Activated CD4-positive, alpha-beta T cell treated with anti-CD3 and anti-CD28 coated beads, Interleukin-2, Interleukin-6, amounts not matched to agents 100 ng/mL and 50 ng/mL, durations not matched to agents 16 hours and 8 hours (primary cell): Measurements from ENCODE around the gene DNAJC7.

Experiments used
- DNase-seq: peaks from one replicate; pipeline ENCODE4 v3.0.0-alpha.2; 2020

DNAJC7 gene

DNA sequence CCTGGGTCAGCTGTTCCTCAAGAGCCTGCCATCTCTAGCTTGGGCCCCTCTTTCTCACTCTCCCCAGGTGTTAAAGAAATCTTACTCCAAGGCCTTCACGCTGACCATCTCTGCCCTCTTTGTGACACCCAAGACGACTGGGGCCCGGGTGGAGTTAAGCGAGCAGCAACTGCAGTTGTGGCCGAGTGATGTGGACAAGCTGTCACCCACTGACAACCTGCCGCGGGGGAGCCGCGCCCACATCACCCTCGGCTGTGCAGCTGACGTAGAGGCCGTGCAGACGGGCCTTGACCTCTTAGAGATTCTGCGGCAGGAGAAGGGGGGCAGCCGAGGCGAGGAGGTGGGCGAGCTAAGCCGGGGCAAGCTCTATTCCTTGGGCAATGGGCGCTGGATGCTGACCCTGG, 43.8 kb downstream of the DNAJC7 start:
- no peak for DNase-seq

GRCh38 chr17:41972571-41973407, 44.5 kb downstream of the DNAJC7 start:
- no peak for DNase-seq

DNA sequence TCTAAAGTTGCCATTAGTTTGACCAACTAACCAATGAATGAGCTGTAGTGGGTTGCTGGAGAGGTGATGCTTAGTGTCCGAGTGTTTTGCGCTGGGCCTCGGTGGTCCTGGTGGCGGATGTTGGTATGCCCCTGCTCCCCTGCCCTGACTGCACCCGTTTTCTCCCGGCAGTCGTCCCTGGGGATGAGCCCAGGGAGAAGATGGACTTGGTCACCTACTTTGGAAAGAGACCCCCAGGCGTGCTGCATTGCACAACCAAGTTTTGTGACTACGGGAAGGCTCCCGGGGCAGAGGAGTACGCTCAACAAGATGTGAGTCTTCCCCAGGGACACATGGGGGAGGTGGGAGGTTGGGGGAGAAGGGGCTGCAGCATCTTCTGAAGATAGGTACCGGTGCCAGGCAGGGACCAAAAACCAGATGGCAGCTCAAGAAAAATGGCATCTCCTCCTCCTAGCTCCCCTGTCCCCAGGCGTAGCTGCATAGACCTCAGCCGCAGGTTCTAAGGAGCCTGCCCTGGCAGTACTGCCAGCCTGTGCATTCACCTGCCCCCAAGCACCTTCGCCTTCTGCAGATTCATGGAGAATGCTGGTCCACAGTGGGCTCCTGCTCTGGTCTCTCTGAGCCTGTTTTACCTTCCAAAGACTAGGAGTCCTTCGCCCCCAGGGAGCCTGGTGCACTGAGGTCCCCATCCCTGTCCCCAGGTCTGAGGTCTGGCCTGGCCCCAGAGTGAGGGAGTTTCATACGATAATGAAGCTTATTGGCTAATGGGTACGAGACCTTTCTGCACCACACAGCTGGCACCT, 45.3 kb downstream of the DNAJC7 start:
- DNase-seq = no peak

DNA sequence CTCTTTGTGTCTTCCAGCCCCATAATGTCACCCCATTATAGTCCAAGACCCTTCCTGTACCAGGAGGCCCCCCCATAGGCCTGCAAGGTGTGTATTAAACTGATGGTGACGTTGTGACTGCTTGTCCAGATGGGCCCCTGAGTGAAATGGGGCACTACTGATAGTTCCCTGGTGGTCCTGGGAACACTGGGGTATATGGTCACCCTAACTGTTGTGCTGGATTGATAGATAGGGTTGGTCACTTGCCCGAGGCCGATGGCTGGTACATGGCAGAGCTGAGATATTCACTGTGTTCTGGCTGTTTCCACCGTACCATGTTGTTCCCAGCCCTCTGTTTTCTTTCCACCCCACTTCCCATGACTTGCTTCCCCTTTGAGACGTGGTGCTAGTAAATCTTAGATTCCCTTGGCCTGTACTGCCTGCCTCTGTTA, 46.3 kb downstream of the DNAJC7 start:
- no peak for DNase-seq

- DNase-seq = no peak
Observed at GRCh38 chr17:41968676-41969075, 48.6 kb downstream of the DNAJC7 start.

DNA sequence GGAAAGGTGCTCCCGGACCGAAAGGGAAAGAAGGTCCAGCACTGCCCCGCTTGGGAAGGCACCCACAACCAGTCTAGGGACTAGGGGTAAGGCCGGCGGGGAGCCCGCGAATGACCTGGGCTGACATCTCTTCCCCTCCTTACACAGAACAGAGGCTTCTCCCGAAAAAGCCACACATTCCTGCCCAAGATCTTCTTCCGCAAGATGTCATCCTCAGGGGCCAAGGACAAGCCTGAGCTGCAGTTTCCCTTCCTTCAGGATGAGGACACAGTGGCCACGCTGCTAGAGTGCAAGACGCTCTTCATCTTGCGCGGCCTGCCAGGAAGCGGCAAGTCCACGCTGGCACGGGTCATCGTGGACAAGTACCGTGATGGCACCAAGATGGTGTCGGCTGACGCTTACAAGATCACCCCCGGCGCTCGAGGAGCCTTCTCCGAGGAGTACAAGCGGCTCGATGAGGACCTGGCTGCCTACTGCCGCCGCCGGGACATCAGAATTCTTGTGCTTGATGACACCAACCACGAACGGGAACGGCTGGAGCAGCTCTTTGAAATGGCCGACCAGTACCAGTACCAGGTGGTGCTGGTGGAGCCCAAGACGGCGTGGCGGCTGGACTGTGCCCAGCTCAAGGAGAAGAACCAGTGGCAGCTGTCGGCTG, 49.2 kb downstream of the DNAJC7 start:
- DNase-seq = no peak

DNA sequence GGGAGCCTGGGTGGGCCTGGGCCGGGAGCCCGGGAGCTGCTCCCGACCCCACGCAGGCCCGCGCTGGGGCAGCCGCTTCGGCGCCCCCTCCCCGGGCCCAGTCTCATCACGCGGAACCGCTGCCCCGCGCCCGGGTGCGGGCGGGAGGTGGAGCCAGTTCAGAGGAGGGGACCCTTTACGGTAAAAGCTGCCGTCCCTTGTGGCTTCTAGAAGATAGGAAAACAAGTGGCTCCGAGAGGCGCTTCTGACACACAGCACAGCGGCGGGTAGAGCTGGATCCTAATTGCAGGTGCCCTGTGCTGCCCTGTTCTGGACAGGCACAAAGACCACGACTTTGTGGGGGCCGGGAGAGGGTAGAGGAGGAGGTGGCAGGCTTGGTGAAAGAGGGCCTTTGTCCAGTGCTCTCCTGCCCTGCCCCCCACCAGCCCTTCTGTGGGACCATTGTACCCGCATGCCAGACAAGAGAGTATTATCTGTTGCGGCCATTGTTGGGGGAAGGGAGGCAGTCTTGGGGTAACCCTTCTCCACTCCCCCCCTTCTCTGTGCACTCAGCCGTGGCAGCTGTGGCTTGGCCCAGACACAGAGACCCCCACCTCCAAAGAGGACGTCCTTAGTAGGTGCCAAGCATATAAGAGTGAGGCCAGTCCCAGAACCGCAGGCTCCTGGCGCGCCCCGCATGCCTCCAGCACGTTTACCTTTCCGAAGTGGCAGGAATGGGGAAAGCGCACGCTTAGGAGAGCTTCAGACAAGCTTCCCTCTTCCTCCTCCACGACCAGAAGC, 49.9 kb downstream of the DNAJC7 start:
- DNase-seq = peak; percentile 51

DNA sequence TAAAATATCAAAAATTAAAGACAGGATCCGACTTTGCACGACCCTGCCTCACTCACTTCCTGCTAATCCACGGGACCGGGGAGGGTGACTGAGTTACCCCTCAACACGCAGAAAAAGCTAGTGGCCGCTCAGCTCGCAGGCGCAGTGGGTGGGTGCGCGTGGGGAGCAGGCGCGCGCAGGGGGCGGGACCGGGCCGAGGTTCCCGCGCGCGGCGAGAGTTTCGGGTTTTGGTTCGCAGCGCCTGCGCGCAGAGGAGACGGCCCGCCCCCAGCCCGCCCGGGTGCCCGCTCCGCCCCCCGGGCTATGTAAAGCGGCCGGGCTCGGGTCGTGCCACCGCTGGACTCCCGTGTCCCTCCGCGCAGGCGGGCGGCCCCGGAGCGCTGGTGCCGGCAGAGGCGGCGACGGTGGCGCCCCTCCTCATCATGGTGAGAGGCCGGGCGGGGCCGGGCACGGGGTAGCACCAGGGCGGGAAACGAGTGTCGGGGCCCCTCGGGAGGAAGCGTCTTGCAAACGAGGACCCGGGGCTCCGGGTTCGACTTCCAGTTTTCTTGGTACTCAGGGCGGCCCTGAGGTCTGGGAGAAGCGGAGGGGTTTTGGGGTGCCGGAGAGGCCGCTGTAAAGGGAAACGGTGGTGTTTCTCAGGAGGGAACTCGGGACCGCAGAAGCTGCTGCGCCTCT, 50.6 kb downstream of the DNAJC7 start, which contains the start of gene CNP:
TSS of gene CNP (plus strand) at position 333 of the 678 bp plus-strand sequence. CDS start at position 423, 90 bp downstream.
- peak; percentile 93 for DNase-seq

GRCh38 chr17:41965694-41966462, 51.4 kb downstream of the DNAJC7 start:
- peak; percentile 74 for DNase-seq

GRCh38 chr17:41962768-41963434, 54.3 kb downstream of the DNAJC7 start:
- DNase-seq = peak; percentile 79

DNA sequence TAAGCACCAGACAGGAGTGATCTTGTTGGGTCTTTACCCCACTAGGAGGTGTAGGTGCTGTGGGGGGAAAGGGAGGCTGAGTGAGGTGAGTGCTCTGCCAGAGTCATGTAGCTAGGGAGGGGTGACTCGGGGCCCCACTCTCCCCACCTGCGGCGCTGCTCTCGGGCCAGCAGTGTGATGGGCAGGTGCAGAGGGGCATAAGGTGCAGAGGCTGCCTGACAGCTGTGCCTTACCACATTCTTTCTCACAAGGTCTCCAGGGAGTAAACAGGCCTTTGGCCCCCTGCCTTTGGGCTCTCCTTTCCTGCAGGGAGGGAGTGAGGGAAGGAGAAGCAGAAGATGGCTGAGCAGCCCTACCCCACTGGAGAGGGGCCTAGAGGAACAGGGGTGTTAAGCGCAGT, 55.1 kb downstream of the DNAJC7 start:
- DNase-seq = no peak

DNA sequence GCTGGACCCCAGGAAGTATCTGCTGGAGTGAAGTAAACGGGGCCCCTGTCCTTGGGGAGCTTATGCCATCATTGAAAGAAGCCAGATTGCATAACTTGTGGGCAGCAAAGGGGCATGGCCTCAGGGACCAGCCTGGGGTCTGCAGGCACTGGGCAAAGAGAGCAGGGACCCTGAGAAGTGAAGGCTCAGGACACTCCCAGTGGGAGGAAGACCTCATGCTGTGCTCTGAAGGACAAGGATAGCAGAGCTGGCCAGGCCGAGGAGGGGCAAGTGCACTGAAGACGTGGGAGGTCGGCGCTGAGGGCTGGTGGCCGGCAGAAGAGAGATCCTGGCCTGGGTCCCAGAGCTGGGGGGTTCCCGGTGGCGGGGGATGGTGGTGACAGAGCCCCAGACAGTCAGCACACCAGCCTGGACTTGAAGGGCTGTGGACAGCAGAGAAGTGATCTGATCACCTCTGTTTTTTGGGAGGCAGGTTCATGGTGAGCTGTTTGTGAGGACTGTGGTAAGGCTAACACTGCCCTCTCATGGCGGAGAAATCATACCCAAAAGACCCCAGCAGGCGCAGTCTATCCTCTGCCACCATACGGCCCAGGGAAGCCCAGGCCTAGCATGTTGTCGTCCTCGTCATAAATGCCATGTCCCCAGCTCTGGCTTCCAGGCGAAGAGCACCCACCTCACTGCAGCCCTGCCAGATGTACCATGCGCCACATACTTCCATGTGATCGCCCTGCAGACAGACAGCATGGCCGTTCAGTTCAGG, 57.7 kb downstream of the DNAJC7 start:
- no peak for DNase-seq

DNA sequence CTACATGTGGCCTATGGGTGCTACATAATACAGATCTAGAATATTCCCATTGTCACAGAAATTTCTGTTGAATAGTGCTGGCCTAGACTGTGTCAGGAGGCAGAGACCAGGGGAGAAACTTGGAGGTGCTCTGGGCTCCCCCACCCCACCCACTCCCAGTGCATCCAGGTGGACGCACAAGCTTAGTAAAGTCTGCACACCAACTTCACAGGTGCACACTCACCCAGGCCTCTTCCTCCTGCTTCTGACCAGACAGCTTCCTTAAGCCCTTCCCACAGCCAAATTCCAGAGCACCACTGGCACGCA, 58.3 kb downstream of the DNAJC7 start:
- no peak for DNase-seq

- no peak for DNase-seq
Observed at GRCh38 chr17:41957869-41958439, 59.3 kb downstream of the DNAJC7 start.

GRCh38 chr17:41957031-41957868, 60.0 kb downstream of the DNAJC7 start:
- no peak for DNase-seq

DNA sequence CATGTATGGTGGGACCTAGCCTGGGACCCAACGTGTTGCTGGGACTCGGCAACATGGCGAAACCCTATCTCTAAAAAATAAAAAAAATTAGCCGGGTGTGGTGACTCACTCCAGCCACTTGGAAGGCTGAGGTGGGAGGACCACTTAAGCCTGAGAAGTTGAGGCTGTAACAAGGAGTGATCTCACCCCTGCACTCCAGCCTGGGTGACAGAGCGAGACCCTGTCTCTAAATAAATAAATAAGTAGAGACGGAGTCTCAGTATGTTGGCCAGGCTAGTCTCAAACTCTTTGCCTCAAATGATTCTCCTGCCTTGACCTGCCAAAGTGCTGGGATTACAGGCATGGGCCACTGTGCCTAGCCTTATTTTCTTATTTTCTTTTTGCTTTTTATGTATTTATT, 60.7 kb downstream of the DNAJC7 start:
- no peak for DNase-seq

- DNase-seq = no peak
Observed at GRCh38 chr17:41948762-41949460, 68.3 kb downstream of the DNAJC7 start.

DNA sequence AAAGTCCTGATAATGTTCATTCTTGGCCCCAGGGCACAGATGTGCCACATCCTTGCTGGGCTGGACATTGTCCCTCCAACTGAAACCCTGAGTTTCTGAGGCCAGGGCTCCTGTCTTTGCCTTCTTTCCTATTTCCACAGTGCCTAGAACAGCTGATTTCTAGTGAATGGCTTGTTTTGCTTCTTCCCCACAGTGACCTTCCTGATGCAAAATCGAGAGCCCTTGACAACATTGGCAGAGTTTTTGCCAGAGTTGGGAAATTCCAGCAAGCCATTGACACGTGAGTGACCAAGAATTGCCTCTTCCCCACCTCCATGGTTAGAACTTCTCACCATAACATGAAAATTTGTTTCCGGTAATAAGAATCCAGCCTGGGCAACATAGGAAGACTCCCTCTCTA, 72.3 kb downstream of the DNAJC7 start:
- DNase-seq = no peak
